ENCODE results near the gene KIF17. TPM values are rescaled to one million over a fixed set of nuclear protein-coding genes. Genes with fewer than 3 reads are reported as not detected.
A peak's percentile ranks its signal among the peaks of the same experiment; 100 is the strongest.

Gene KIF17
- total RNA-seq, 1 donor from 2014 or later: 0.19 TPM

DNA sequence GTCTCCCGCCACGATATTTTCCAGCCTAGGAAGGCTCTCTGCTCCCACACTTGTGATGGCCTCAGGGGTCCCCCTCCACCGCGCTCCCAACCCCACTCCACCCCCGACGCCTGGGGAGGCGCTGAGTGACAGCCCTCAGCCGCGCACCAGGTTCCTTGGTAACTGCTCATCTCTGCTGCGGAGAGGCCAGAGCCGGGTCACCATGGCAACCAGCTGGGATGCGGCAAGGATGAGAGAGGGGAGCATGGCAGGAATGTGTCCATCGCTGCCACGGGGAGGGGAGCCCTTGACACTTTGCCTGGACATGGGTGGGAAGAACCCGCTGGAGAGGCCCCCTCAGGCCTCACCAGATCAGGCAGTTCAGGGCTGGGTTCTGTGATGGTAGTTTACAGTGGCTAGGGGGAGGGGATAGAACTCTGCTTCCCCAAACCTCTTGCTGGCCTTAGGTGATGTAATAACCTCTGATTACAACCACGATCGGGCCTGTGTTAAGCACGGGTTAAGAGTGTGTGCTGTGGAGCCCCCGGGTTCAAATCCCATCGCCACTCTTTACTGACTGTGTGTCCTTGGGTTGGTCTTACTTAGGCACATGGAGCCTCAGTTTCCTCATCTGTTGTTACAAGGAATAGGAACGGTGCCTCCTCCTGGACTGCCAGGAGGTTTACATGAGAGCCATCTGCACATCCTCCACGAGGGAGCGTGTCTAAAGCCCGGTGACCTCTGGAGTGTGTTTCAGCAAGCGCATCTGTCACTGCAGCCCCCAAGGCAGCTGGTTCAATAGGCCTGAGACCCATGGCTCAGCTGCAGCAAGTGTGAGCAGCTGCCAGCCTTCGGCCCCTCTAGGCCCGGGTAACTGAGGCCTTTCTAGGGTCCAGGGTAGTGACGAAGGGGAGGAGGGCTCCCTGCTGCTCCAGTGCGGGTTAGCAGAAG, 6.3 kb downstream of the KIF17 start:
- peak; percentile 37 for DNase-seq (ENCODE audit: low read depth)

DNA sequence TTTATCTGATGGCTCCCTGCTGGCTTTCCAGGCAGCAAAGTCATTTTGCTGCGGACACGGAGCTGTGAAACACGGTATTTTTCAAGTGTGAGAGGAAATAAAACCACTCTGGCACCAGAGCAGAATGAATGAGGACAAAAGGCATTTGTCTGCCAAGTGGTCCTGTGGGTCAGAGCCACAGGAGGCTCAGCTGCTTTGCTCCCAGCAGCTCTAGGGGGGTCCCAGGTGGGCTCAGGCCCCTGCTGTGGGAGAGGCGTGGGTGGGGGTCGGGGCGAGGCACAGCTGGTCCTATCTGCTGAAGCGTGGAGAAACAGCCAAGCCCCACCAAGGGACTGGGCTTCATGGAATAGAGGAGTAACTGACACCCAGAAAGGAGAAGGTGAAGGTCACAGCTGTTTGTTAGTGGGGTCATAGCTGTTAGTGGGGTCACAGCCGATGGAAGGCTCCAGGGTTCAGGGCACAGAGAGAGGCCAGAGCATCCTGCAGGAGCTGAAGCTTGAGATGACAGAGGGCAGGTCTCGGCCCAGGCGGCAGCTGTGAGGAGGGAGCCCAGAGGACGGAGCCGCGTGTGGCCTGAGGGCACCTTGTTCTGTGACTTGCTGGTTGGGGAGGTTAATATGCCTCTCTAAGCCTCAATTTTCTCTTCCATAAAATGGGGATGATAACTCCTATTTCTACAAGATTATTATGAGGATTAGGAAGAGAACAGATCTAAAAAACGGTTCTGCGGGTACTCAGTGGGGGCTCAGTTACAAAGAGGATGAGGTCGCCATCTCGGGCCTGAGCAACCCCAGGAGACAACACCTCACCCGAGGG, 7.1 kb downstream of the KIF17 start:
- no peak for DNase-seq (ENCODE audit: low read depth)

DNA sequence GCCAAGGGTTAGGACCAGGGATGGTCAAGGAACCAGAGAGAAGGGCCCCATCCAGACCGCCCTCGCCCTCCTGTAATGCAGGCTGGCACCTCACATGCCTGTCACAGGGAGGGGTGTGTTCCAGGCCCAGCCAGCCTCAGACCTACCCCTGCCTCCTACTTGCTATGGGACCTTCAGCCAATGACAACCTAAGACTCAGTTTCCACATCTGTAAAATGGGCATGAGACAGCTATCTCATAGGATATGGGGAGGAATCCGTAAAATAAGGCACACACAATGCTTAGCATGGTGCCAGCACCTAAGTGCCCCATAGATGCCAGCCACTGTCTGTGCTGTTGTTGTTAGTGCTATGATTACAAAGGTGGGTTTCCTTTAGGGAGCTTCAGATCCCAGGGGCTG, 7.9 kb downstream of the KIF17 start:
- DNase-seq (ENCODE audit: low read depth): no peak

DNA sequence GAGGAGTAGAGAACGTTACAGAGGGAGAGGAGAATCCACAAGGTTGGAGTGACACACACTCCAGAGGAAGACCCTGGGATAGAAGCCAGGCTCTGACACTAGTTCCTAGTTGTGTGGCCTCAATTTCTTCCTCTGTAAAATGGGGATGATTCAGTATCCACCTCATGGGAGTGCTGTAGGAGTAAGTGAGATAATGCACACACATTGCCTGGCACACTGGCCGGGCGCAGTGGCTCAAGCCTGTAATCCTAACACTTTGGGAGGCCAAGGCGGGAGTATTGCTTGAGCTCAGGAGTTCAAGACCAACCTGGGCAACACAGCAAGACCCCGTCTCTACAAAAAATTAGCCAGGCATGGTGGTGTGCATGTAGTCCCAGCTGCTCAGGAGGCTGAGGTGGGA, 8.9 kb downstream of the KIF17 start:
- no peak for DNase-seq (ENCODE audit: low read depth)

DNA sequence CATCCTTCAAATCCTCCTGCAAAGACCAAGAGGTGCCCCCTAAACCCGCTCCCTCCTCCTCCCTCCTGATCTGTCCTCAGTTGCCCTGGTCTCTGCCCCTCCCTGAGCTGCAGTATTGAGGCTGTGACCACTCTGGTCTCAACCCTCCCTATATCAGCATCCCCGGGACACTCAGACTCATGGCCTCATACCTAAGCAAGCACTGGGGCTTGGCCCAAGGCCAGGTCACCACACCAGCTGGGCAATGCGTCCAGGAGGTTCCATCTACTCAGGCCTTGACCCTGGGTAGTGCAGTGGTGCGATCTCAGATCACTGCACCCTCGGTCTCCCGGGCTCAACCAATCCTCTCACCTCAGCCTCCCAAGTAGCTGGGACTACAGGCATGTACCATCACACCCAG, 9.8 kb downstream of the KIF17 start:
- no peak for DNase-seq (ENCODE audit: low read depth)

DNA sequence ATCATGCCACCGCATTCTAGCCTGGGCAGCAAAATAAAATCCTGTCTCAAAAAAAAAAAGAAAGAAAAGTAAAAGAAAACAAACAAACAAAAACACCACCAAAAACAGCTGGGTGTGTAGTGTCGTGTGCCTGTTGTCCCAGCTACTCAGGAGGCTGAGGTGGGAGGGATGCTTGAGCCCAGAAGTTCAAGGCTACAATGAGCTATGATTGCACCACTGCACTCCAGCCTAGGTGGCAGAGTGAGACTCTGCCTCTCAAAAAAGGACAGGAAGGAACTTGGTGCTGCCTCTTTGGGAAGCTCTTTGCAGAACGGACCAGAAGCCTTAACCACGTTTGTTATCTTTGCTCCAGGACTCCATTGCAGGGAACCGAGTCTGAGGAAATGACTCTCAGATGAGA, 11.0 kb downstream of the KIF17 start:
- no peak for DNase-seq (ENCODE audit: low read depth)

DNA sequence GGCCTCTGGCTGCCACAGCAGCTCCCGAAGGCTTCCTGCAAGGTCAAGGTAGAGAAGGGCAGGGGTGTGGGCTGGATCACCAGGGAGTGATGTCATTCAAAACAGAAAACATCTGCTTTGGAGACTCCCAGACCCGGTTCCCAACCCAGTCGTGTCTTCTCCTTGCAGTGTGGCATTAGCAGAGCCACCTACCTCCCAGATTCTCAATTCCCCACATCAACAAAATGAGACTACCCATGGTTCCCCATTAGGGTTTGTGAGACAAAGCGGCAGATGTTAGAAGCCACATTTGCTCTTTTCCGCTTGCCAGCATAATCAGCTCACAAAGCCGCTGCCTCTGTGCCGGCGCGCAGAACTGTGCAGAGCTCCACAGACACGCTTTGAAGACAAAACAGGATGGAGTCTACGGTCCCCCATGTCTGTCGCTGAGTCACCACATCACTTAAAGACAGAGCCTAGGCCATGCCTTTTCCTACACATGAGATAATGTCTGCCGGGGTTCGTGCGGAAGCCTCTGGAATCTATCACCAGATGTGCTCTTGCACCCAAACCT, 12.5 kb downstream of the KIF17 start:
- DNase-seq (ENCODE audit: low read depth): no peak

DNA sequence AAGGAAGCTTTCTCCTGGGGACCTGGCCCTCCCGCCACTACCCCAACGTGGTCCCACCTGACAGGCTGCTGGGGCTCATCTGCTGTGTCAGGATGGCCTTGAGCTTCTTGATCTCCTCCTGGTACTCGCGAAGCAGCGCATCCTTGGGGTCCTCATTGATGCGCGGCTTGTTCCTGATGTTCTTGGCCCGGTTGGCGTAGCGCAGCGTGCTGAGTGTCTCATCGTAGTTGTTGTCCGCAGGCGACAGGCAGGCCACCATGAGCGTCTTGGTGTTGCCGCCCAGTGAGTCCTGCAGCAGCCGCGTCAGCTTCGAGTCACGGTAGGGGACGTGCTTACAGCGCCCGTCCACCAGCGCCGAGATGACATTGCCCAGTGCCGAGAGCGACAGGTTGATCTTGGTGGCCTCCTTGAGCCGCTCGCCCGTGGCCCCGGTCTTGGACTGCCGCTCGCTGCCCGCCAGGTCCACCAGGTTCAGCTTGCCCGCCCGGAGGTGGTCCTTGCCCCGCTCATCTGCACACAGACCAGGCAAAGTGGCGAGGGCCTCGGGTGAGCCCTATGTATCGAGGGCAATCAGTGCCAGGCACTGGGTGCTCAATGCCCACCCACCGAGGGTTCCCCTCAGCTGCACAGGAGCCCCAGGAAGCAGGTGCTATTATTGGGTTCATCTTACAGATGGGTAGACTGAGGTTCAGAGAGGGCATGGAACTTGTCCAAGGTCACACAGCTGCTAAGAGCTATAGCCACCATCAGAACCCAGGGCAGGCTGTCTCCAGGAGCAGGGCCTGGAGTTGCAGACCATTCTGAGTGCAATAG, 13.2 kb downstream of the KIF17 start:
- DNase-seq (ENCODE audit: low read depth): no peak

DNA sequence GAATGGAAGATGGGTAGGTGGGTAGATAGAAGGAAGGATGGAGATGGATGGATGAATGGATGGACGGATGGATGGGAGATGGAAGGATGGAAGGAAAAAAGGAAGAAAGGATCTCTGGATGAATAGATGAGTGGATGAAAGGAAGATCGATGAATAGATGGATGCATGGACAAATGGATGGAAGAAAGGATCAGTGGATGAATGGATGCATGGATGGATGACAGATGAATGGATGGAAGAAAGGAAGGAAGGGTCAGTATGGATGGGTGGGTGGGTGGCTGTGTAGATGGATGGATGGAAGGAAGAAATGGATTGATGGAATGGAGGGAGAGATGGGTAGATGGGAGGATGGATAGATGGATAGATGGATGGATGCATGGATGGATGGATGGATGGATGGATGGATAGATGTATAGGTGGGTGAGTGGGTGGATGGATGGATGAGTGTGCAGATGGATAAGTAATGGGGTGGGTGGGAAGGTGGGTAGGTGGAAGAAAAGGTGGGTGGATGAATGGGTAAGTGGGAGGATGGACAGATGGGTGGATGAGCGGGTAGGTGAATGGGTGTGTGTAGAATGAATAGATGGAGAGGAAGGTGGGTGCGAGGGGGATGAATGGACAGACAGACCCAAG, 14.6 kb downstream of the KIF17 start:
- DNase-seq (ENCODE audit: low read depth): no peak

DNA sequence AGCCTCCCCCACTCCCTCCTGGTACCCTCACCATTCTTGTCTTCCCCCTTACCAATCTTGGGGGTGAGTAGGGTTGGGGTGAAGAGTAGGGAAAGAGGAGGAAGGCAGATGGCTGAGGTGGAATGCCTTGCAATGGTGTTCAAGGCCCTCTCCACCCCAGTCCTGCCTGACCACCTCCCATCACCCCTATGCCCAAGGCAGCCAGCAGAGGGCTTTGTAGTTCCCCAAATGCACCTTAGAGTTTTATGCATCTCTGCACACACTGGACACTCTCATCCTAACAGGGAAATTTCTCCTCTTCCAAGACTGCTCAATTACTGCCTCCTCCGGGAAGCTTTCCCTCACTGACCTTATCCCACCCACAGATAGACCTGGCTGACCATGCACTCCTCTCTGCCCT, 15.4 kb downstream of the KIF17 start:
- DNase-seq (ENCODE audit: low read depth): peak; percentile 18

DNA sequence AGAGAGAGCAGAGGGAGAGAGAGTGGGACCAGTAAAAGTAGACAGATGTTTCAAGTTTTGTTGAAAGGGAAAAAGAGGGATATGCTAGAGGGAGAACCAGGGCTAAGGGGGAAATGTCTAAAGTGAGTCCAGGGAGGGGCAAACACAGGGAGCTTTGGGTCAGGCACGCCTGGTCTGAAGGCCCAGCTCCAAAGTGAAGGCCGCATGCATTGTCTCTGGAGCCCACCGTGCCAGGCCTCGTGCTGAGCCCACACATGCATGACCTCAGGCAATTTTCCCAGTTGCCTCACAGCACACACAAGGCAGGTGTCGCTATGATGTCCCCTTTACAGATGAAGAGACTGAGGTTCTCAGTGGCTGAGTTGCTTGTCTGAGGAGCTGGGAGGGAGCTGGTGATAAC, 16.0 kb downstream of the KIF17 start:
- no peak for DNase-seq (ENCODE audit: low read depth)

DNA sequence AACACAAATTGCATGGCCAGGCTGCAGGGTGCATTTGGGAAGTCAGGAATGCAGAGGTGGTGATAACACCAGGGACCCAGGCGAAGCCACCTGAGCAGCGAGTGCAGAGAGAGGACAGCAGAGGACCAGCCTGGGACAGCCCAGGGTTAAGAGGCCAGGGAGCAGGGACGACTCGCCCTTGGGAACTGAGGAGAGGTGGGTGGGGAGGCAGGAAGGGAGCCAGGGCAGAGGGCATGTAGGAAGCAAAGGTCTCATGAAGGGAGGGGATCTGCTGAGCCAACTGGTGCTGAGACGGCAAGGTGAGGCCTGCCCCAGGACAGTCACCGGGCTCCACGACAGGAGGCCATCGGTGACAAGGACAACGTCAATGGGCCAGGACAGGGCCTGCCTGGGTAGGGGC, 16.4 kb downstream of the KIF17 start:
- DNase-seq (ENCODE audit: low read depth): no peak

DNA sequence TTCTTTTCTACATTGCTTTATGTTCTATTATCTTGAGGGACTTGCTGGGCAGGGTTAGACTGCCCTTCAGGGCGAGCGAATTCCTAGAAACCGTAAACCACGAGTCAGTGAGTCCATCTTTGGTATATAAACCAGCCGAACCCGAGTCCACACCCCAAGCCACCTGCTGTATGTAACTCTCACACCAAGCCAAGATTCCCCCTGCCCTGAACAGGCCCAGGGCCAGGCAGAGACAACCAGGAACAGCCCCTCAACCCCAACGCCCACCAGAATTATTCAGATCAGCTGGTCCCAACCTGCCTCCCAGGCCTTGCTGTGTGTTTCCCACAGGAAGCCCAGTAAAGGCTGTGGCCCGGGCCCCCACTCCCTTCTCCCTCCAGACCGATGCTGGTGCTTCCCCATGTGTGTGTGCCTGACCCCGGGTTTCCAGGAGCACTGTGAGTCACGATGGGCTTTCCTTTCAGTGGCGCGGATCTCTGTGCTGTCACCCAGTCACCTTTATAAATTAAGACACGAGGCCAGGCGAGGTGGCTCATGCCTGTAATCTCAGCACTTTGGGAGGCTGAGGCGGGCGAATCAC, 17.1 kb downstream of the KIF17 start:
- peak; percentile 68 for DNase-seq (ENCODE audit: low read depth)

DNA sequence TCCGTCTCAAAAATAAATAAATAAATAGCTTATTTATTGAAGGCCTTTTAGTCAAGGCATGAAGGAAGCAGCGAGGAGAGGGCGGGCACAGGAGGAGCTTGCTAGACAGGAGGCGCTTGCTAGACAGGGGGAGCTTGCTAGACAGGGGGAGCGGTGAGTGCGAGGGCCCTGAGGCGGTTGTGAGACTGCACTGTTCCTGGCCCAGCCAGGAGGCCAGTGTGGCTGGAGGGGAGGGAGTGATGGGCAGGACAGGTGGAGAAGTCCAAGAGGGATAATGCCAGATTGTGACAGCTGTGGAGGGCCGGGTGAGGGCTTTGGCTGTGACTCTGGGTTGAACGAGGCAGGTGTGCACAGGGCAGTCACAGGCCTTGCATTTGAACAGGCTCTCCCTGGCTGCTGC, 18.2 kb downstream of the KIF17 start:
- peak; percentile 91 for DNase-seq (ENCODE audit: low read depth)

DNA sequence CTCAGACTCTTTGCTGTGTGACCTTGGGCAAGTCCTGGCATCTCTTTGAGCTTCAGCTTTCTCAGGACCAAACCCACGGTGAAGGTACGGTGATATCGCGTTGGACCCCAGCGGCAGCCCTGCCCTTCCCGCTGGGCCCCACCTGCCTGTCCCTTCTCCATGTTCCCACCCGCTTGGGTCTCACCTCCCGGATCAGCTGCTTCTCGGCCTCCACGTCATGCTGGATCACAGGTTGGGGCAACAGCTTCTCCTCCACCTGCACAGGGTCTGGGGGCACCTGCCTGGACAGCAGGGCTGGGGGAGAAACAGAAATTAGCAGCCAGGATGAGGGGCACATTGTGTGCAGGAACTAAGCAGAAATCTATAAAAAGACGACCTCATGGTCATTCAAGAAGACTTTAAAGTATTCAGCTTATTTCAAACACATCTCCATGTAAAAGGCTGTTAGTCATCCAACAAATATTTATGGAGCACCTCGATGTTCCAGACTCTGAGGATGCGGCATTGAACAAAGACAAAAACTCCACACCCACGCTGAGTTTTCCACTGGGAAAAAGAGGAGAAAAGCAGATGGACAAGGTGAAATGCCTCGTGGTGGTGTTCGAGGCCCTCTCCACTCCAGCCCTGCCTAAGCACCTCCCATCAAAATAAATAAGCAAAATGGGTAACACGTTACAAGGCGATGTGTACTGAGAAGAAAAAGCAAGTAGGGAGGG, 19.5 kb downstream of the KIF17 start:
- peak; percentile 34 for DNase-seq (ENCODE audit: low read depth)

DNA sequence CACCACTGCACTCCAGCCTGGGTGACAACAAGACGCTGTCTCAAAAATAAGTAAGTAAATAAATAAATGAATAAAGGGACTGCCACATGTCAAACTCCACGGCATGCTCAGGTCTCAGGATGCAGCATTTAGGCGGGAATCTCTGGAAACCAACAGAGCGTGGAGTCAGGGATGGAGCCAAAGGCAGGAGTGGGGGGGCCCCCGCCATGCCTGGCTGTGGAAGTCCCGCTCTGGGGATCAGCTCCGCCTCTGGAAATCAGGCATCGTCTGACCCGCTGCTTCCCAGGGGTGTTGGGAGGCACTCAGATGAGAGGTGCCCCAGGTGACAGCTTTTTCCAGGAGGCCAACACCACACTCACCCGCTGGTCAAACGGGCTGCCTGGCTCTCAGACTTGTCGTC, 20.2 kb downstream of the KIF17 start:
- DNase-seq (ENCODE audit: low read depth): no peak

DNA sequence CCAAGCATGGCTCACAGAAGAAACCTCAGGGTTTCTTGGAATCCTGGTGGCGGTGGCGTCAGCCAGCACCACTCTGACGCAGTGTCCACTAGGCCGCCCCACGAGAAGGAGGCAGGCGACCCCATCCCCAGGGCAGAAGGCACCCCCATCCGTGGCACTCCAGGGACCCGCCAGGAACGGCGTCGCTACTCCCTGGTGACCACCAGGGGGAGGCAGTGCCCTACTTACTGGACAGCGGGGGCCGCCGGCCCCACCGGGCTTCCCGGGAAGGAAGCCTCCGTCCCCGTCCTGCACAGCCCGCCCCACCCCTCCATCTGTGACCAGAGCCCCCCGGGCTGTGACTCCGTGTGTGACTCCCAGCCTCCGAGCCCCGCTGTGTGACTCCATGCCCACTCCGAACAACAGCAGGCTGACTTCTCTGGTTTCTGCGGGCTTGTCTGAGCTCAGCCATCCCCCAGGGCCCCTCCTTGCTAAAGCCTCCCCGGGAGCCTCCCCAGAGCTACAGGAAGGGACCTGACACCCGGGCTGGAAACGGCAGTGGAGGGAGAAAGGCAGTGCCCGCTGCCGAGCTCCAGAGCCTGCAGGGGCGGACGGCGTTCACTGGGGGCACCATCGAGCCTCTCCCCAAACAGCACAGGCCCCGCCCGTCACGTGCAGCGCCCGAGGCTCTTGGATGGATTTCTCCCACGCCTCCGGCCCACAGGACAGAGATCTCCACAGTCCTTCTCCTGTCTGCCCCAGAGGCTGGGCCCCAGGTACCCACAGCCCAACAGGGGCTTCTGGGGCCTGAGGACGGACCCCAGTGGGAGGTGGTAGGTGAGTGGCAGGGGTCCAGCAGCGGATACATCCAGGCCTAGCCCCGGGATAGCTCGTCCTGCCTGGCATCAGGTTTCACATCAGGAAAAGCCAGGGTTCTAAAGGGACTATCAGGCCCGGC, 21.1 kb downstream of the KIF17 start:
- DNase-seq (ENCODE audit: low read depth): peak; percentile 94

DNA sequence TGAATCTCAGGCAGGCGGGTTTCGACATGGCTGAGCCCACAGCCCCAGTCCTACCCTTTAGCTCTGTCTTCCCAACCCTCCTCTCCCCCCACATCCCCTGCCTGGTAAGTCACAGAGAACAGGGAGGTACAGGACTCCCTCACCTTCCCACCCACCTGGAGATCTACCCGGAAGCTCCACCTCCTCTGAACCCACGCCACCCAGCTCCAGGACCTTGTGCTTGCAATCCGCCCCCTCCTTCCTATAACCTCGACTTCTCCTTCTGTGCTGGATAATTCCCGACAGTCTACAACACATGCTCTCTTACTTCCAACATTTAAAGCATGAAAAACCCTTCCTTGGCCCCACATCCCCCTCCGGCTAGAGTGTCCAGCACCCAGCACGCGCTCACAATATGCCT, 22.3 kb downstream of the KIF17 start:
- DNase-seq (ENCODE audit: low read depth): no peak

DNA sequence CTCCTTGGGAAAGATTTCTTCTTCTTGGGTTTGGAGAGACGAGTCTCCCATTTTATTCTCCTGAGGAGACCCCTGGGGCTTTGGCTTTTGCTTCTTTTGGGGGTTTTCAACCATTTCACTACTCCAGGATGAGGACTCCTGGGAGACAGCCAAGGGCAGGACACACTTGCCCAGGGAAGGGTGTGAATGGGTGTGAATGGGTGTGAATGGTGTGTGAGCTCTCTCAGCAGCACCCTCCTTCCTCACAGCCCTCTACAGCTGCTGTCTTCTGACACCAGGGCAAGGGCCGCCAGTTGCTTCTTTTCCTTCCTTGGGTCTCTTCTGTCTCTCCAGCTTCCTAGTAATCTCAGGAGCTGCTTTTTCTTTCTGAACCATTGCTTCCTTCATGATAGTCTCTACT, 24.2 kb downstream of the KIF17 start:
- DNase-seq (ENCODE audit: low read depth): peak; percentile 12

All from myocyte (in vitro differentiated cells).